Activated naive CD4-positive, alpha-beta T cell treated with anti-CD3 and anti-CD28 coated beads, Interleukin-2, amount 50 U/mL, for 24 hours (primary cell): ENCODE data around the gene POFUT1.
"Not testable (repeated sequence)": the region's sequence is repeated elsewhere in the genome, so short reads cannot be mapped to it uniquely, and the experiment has no call there.

Experiments used
- H3K27ac Mint-ChIP-seq: one replicate; pipeline ENCODE4 v1.8.0; 2021; ENCODE audit warnings: mild to moderate bottlenecking, mixed read lengths
- H3K27me3 Mint-ChIP-seq: one replicate; pipeline ENCODE4 v1.8.0; 2021; ENCODE audit warnings: mixed read lengths
- H3K36me3 Mint-ChIP-seq: one replicate; pipeline ENCODE4 v1.8.0; 2021; ENCODE audit warnings: mixed read lengths
- H3K4me1 Mint-ChIP-seq: one replicate; pipeline ENCODE4 v1.8.0; 2021; ENCODE audit warnings: mixed read lengths
- H3K4me3 Mint-ChIP-seq: one replicate; pipeline ENCODE4 v1.8.0; 2021; ENCODE audit warnings: mild to moderate bottlenecking, mixed read lengths
- H3K9me3 Mint-ChIP-seq: one replicate; pipeline ENCODE4 v1.8.0; 2021; ENCODE audit warnings: mixed read lengths

The POFUT1 gene

GRCh38 chr20:32197136-32197535 is 10.5 kb upstream of the POFUT1 start:
- H3K27ac Mint-ChIP-seq, H3K4me3 Mint-ChIP-seq, H3K27me3 Mint-ChIP-seq, H3K9me3 Mint-ChIP-seq: not testable (repeated sequence)
- Mint-ChIP-seq H3K4me1 (peaks cover 49% of the 10 kb centered on the region), H3K36me3 (peaks cover 33% of the 10 kb centered on the region)

DNA sequence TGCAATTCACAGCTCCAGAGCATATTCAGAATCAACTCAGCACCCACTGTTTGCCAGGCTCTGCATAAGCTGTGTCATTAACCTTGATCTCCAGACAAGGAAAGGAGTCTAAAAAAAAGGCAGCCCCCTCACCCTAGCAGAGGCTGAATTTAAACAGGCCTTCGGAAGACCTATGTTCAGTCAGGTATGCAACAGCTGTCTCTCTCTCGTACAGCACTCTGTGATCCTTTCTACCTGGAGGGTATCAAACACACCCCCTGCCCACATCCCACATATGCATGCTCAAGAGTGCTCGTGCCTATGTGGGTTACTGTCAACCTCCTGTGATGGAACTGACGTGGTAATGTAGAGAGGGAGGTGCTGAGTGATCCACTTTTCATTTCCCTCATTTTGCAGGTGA is 8.7 kb upstream of the POFUT1 start:
- no peaks in the 10 kb centered on the region for H3K27me3 Mint-ChIP-seq
- peaks cover 57% of the 10 kb centered on the region for H3K4me1 Mint-ChIP-seq
- no peaks in the 10 kb centered on the region for H3K9me3 Mint-ChIP-seq
- H3K4me3 Mint-ChIP-seq, result peak overlapping the region; percentile 59
- H3K27ac Mint-ChIP-seq, result peak overlapping the region; percentile 41
- H3K36me3 Mint-ChIP-seq, result peaks cover 35% of the 10 kb centered on the region

- Mint-ChIP-seq H3K36me3 (peaks cover 42% of the 10 kb centered on the region), H3K4me3 (peak overlapping the region; percentile 100), H3K4me1 (peaks cover 71% of the 10 kb centered on the region), H3K27me3 (no peaks in the 10 kb centered on the region), H3K27ac (peak overlapping the region; percentile 88), H3K9me3 (no peaks in the 10 kb centered on the region)
Measured at GRCh38 chr20:32201296-32201976, 6.2 kb upstream of the POFUT1 start.

DNA sequence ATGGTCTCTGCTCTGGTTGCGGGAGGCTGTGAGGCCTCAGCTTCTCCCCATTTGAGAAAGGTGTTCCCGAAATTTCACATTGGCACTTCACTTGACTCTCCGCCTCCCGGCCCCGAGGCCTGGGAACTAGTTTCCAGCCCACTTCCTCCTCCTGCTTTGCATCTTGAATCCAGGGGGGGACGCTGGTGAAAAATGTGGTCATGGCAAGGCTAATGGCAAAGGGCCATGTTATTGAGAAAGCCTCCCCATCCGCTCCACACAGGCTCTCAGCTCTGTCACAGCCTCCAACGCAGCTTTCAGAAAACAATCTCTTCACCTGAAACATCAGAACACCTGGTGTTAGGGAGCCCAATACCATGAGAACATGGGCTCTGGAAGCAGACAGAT is 5.7 kb upstream of the POFUT1 start:
- Mint-ChIP-seq H3K27me3 (no peaks in the 10 kb centered on the region), H3K4me1 (peaks cover 71% of the 10 kb centered on the region), H3K27ac (peak overlapping the region; percentile 88), H3K9me3 (no peaks in the 10 kb centered on the region), H3K36me3 (peaks cover 46% of the 10 kb centered on the region), H3K4me3 (peak overlapping the region; percentile 100)

DNA sequence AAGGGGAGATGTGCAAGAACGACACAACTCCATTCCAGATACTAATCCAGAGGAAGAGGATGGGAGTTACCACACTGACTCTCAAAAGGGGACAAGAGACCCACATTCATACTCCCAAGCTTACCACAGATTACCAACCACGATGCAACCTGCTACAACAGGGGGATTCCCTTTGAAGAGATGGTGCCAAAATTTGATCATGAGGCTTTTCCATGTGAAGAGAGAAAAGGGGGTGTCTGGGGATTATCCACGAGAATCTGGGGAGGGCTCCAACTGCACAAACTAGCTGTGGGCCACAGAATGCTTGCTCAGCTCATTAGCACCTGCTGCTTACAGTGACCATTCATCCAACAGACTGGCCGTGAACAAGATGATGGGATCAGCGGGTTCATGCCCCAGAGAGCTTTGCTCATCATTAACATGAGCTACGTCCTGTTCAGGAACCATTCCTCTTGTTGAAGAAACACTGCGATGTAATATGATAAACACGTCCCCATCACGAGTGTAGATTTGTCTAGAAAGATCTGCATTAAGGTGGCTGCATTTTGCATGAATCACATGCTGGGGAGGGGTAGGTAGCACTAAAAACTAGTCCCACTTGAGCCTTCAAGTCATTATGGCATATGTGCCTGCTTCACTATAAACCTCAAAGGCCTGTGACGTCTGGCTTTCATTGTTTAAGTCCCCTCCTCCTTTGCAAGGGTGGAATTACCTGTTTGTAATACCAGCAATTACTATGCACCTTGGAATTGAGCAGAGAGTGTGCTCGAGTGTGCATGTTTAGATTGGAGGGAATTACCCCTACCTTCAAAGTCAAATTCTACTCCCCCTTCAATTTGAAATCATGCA is 4.1 kb upstream of the POFUT1 start:
- Mint-ChIP-seq H3K4me1 (peaks cover 68% of the 10 kb centered on the region), H3K9me3 (no peaks in the 10 kb centered on the region), H3K36me3 (peaks cover 41% of the 10 kb centered on the region), H3K27ac (peak overlapping the region; percentile 99), H3K27me3 (no peaks in the 10 kb centered on the region), H3K4me3 (peak overlapping the region; percentile 100)

DNA sequence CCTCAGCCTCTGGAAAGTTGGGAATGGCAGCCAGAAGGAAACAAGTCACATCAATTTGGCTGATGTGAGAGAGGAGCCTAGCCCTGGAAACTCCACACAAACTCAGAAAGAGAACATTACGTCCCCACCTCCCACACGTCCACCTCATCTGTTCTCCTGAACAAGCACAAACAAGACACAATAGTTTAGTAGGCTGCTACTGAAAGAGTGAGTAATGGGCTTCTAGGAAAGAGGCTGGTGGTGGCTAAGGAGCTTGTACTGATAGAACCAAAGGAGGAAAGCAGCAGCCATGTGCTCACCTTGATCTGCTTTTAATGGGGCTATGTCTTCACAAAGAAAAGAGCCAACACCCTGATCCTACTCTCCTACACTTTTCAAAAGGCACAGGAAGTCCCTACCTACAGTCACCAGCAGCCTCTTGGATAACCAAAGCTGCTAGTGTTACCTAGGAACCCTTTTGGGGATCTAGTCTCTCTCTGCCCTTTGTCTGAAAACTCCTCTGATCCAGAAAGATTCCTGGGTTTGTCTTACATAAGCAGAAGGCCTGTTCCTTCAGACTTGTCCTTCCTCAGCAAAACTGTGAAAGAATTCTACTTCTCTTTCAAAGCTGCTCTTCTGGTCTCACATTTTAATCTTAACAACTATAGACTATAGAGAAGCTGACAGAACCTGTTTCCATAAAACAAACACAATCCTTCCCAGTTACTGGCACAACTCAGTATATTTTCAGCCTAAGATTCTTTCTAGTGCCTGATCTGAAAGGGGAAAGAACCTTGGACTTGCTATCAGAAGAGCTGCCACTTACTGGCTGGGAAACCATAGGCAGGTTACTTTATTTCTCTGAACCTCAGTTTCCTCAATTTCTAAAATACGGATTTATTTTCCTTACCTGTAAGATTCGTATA is 3.2 kb upstream of the POFUT1 start:
- no peaks in the 10 kb centered on the region for H3K9me3 Mint-ChIP-seq
- peak overlapping the region; percentile 100 for H3K4me3 Mint-ChIP-seq
- peaks cover 68% of the 10 kb centered on the region for H3K4me1 Mint-ChIP-seq
- no peaks in the 10 kb centered on the region for H3K27me3 Mint-ChIP-seq
- H3K36me3 Mint-ChIP-seq, result peaks cover 41% of the 10 kb centered on the region
- H3K27ac Mint-ChIP-seq, result peak overlapping the region; percentile 99

DNA sequence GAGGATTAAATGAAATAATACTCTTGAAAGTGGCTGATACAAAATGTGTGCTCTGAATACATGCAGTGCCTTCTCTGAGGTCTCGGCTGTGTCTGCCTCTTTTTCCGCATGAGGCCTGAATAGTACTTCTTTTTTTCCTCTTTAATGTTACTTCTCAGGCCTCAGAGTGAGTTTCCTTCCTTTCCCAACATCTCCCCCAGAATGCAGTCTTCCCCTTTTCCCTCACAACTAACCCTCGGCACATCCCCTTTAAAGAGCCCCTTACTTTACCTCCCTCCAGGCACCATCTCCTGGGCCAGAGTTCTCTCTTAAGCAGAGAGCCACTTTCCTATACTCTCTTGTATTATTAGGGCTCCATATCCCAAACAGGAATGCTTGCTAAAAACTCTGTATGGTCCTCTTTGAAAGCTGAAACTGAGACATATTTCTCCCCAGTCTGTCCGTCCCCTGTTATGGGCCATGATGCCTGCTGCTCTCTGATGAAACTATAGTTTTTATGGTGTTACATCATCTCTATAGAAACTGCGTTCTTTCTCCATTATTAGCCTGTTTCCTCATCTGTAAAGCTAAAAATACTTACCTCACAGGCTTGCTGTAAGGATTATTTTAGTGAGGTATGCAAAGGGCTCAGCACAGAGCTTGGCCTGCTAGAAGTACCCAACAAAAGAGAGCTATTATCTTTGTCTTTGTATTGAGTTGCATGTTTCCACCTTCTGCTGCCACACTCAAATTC is 2.4 kb upstream of the POFUT1 start:
- H3K36me3 Mint-ChIP-seq, result peaks cover 42% of the 10 kb centered on the region
- H3K4me3 Mint-ChIP-seq, result peak overlapping the region; percentile 100
- peak overlapping the region; percentile 99 for H3K27ac Mint-ChIP-seq
- H3K9me3 Mint-ChIP-seq, result no peaks in the 10 kb centered on the region
- peaks cover 74% of the 10 kb centered on the region for H3K4me1 Mint-ChIP-seq
- no peaks in the 10 kb centered on the region for H3K27me3 Mint-ChIP-seq

DNA sequence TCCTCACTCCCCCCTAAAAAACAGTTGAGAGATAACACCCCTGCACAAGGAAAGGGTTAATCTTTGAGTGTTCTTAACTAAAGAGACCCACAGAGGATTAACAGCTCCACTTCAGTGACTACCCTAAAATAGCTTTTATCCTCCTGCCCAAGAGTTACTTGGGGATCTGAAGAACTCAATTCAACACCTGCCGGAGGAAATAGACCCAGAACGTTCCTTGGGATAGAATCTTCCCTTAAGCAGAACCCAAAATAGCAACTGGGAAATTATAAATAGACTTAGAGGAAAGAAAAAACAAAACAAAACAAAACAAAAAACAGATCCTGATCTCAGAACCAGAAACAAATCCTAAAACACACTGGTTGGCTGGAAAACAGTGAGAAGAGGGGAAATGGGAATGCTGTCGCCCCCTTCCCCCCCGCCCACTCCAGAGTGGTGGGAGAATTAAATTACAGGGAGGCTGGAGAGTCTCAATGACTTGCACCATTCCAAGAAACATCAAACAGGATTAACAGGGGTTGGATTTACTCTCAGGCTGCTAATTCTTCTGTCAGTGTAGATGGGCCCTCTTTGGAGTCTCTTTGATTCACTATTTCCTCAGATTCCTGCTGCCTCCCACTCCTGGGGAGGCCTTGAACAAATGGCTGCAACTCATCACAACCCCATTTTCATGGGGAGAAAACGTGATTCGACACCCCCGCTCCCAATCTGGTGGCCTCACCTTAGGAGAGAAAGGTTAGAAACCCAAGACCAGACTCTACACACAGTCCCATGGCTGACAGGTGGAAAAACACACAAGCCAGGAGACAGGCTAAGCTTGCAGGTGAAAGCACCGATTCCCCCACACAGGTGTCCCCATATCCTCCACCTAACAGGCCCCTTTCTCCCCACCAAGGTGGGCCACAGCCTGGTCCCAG is 1.6 kb upstream of the POFUT1 start:
- H3K9me3 Mint-ChIP-seq, result no peaks in the 10 kb centered on the region
- H3K36me3 Mint-ChIP-seq, result peaks cover 48% of the 10 kb centered on the region
- peak overlapping the region; percentile 100 for H3K4me3 Mint-ChIP-seq

GRCh38 chr20:32206760-32207625 is 687 bp upstream of the POFUT1 start:
- Mint-ChIP-seq H3K27ac (peak overlapping the region; percentile 99), H3K4me1 (peaks cover 78% of the 10 kb centered on the region), H3K27me3 (no peaks in the 10 kb centered on the region), H3K36me3 (peaks cover 52% of the 10 kb centered on the region), H3K4me3 (peak overlapping the region; percentile 100), H3K9me3 (no peaks in the 10 kb centered on the region)

More for the DNA sequence above, 1.6 kb upstream of the POFUT1 start:
- Mint-ChIP-seq H3K4me1 (peaks cover 78% of the 10 kb centered on the region), H3K27me3 (no peaks in the 10 kb centered on the region), H3K27ac (peak overlapping the region; percentile 99)

DNA sequence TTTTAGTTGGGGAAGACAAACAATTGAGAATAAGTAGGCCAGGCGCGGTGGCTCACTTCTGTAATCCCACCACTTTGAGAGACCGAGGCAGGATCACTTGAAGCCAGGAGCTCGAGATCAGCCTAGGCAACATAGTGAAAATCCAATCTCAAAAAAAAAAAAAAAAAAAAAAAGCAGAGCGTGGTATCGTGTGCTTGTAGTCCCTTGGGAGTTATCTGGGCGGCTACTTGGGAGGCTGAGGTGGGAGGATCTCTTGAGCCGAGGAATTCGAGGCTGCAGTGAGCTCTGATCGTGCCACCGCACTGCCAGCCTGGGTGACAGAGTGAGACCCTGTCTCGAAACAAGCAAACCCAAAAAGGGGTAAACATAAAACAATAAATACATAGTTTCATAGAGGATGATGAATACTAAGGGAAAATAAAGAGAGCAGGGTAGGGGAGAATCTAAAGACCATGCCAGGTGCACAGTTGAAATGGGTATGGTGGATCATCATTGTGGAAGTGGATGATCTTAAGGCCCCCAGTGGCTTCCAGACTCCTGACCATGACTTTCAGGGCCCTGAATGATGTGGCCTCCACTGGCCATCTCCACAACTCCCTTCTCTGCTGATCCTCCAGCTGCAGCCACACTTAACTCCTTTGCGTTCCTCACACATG is 947 bp downstream of the POFUT1 start:
- Mint-ChIP-seq H3K4me1 (peaks cover 65% of the 10 kb centered on the region), H3K9me3 (no peaks in the 10 kb centered on the region), H3K27ac (peak overlapping the region; percentile 83), H3K36me3 (peaks cover 43% of the 10 kb centered on the region), H3K4me3 (peak overlapping the region; percentile 91), H3K27me3 (no peaks in the 10 kb centered on the region)

GRCh38 chr20:32209850-32210605 is 2.3 kb downstream of the POFUT1 start:
- peak overlapping the region; percentile 94 for H3K27ac Mint-ChIP-seq
- peaks cover 51% of the 10 kb centered on the region for H3K4me1 Mint-ChIP-seq
- H3K4me3 Mint-ChIP-seq, result peak overlapping the region; percentile 91
- H3K9me3 Mint-ChIP-seq, result no peaks in the 10 kb centered on the region
- no peaks in the 10 kb centered on the region for H3K27me3 Mint-ChIP-seq
- peaks cover 40% of the 10 kb centered on the region for H3K36me3 Mint-ChIP-seq

DNA sequence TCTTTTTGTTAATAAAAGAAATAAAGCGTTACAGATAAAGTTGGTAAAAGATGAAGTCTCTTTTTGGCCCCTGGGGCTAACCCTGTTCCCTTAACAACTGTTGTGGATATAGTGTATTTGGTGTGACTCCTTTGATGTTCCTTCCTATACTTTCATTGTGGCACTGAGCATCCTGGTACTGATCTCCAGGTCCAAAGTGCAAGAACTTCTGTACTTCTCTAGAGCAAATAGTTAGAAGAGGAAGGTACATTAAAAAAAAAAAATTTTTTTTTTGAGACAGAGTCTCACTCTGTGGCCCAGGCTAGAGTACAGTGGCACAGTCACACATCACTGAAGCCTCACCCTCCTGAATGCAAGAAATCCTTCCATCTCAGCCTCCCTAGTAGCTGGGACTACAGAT is 6.2 kb downstream of the POFUT1 start:
- H3K36me3 Mint-ChIP-seq, result peaks cover 42% of the 10 kb centered on the region
- H3K27me3 Mint-ChIP-seq, result no peaks in the 10 kb centered on the region
- H3K4me1 Mint-ChIP-seq, result peaks cover 32% of the 10 kb centered on the region
- no peaks in the 10 kb centered on the region for H3K9me3 Mint-ChIP-seq
- H3K4me3 Mint-ChIP-seq, result no peak overlapping the region
- no peak overlapping the region for H3K27ac Mint-ChIP-seq
